Measurements from ENCODE around the gene ACAA2.
"Not testable (repeated sequence)": the region's sequence is repeated elsewhere in the genome, so short reads cannot be mapped to it uniquely, and the experiment has no call there.

The ACAA2 gene

DNA sequence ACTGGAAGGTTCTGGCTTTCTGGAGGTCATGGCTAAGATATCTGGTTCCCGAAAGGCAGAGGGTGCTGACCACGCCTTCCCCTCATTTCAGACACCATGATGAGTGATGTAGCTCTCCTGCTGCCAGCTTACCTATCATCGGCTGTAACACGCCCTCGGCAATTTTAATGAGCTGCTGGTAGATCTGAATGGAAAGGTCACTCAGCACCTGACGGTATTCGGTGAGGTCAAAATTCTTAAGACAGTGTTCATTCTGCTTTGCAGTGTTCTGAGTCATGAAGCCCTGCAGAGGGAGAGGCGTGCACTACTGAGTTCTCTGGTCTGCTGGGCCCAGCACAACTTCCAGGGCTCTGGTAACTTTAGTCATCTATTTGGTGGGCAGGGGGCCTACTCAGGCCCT, 25.7 kb upstream of the ACAA2 start:
- TF ChIP-seq, protein P1, sequence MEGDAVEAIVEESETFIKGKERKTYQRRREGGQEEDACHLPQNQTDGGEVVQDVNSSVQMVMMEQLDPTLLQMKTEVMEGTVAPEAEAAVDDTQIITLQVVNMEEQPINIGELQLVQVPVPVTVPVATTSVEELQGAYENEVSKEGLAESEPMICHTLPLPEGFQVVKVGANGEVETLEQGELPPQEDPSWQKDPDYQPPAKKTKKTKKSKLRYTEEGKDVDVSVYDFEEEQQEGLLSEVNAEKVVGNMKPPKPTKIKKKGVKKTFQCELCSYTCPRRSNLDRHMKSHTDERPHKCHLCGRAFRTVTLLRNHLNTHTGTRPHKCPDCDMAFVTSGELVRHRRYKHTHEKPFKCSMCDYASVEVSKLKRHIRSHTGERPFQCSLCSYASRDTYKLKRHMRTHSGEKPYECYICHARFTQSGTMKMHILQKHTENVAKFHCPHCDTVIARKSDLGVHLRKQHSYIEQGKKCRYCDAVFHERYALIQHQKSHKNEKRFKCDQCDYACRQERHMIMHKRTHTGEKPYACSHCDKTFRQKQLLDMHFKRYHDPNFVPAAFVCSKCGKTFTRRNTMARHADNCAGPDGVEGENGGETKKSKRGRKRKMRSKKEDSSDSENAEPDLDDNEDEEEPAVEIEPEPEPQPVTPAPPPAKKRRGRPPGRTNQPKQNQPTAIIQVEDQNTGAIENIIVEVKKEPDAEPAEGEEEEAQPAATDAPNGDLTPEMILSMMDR (IDR thresholded peaks at IDR 0.05; ENCODE audit: low read depth, low read length), result no peak
- H3K4me3 ChIP-seq (ENCODE audit: low read depth, low read length), result no peak overlapping the region

GRCh38 chr18:49838381-49838780, 25.0 kb upstream of the ACAA2 start:
- TF ChIP-seq, protein P1 (IDR thresholded peaks at IDR 0.05; ENCODE audit: low read depth, low read length), result no peak

DNA sequence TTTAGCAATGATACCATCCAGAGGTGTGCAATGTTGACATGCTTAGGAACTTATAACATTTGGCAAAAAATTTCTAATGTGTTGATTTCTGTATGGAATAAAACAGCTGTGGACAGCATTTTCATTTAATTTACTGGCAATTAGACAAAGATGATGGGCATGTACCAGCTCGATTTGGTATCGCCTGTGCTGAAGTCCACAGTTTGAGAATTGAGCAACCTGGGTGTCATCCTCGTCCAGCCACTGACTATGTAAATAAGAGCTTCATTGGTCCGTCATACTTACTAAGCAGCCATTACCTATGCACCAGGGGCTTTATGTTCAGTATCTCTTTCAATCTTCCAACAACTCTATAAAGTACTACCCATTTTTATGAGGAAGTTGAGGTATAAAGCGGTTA, 24.6 kb upstream of the ACAA2 start:
- TF ChIP-seq, protein P1 (IDR thresholded peaks at IDR 0.05; ENCODE audit: low read depth, low read length), result no peak
- H3K4me3 ChIP-seq (ENCODE audit: low read depth, low read length), result no peak overlapping the region

More at GRCh38 chr18:49838381-49838780, 25.0 kb upstream of the ACAA2 start:
- H3K4me3 ChIP-seq (ENCODE audit: low read depth, low read length), result no peak overlapping the region

DNA sequence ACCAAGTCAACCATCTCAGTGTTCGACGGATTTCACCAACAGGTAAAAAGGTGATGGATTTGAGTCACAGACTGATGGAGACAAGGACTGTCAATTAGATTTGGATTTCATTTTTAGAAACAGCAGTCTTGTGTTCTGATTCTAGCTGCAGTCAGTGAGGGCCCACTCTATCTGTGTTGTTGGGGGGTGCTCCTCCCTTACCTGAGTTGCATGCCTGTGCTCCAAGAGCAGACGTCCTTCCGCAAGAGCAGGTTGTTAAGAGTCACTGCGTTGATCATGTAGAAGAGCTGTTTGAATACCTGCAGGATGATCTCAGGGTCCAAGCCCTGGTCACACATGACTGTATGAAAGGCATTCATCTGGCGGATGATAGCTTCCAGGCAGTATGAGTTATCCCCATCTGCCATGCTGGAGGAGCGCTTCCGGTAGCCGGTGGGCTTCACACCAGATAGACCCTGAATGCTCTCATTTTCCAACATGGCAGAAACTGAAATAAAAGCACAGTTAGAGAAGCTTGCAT, 24.0 kb upstream of the ACAA2 start:
- not testable (repeated sequence) for H3K4me3 ChIP-seq (ENCODE audit: low read depth, low read length)

- H3K4me3 ChIP-seq (ENCODE audit: low read depth, low read length), result no peak overlapping the region
- TF ChIP-seq, protein P1 (IDR thresholded peaks at IDR 0.05; ENCODE audit: low read depth, low read length), result no peak
Observed at GRCh38 chr18:49835405-49835804, 22.1 kb upstream of the ACAA2 start.

DNA sequence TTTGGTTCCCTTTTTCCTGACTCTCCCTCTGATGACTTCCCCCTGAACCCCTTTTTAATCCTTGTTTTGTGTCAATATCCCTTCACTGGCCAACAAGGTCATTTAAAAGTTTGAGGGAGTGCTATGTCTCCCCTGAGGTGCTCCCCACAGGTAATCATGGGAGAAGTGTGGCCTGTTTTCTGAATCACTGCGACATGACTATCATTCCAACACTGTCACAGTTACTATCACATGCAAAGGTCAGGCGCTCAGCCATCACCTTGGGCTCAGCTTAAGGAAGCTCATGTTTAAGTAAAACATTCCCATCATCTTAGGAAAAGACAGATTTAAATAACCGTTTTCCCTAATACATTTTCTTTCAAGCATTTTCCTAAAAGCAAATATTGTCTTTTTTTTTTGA, 20.9 kb upstream of the ACAA2 start:
- no peak overlapping the region for H3K4me3 ChIP-seq (ENCODE audit: low read depth, low read length)
- TF ChIP-seq, protein P1 (IDR thresholded peaks at IDR 0.05; ENCODE audit: low read depth, low read length), result no peak

DNA sequence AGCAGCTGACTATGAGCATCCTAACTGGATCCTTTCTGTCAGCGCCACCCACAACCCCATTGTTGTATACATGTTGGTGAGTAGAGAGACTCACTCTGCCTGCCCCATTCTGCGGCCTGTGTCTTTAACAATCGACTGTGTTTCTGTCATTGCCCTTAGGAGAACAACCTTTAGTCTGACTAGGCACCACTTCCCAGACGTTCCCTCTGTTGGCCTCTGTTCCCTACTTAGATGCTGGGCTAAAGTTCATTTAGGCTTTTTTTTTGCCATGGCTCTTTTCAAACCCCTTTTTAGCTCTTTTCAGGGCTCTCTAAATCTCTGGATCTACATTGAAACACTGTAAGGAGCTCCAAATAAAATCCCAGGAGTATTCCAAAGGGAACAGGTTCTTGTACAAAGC, 20.5 kb upstream of the ACAA2 start:
- no peak overlapping the region for H3K4me3 ChIP-seq (ENCODE audit: low read depth, low read length)
- TF ChIP-seq, protein P1 (IDR thresholded peaks at IDR 0.05; ENCODE audit: low read depth, low read length), result no peak

- TF ChIP-seq, protein P1 (IDR thresholded peaks at IDR 0.05; ENCODE audit: low read depth, low read length), result no peak
Observed at GRCh38 chr18:49832221-49832647, 18.9 kb upstream of the ACAA2 start.

More at GRCh38 chr18:49832221-49832647, 18.9 kb upstream of the ACAA2 start:
- H3K4me3 ChIP-seq (ENCODE audit: low read depth, low read length), result no peak overlapping the region

Data from WI38 (cell line).